ENCODE results near the gene PRSS16. TPM values are rescaled to one million over a fixed set of nuclear protein-coding genes. Genes with fewer than 3 reads are reported as not detected.

The PRSS16 gene
- 0.16 and 3.5 TPM in 2 replicates for total RNA-seq (2014; rRNA removed; shearing (Covaris generic))

DNA sequence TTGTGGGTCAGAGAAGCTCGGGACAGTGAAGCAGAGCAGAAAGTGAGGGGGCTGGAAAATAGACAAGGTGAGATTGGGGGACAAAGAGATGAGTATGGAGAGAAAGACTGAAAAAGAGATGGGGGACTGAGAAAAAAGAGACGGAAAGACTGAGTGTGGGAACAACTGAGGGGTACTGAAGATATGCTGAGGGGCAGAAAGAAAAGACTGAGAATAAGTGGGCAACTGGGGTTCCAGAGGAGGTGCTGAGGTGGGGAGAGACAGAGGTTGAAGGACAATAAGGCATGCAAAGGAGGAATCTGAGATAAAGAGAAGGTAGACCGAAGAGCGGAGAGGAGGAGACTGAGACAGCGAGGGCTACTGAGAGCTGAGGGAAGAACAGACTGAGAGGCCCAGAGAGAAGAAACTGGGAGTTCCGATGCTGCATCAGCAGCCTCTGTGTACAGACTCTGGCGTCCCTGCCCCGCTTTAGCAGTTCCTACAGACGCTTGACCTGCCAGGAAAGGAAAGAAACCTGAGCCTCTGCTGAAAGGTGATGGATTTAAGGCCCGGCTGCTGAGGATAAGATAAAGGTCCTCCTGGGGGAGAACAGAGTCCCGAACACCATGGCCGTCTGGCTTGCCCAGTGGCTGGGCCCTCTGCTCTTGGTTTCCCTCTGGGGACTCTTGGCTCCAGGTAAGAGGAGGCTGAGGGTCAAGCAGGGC lies at the start of gene PRSS16:
TSS of gene PRSS16 (plus strand) at position 569 of the 704 bp plus-strand sequence. CDS start at position 606, 37 bp downstream.

Other genes with a start within 250 kb of the PRSS16 start
- gene POM121L2, start 64.6 kb downstream of the PRSS16 start, total RNA-seq (2014; rRNA removed; shearing (Covaris generic)), result not detected in 2 replicates
- gene ZNF391, start 141.1 kb downstream of the PRSS16 start, total RNA-seq (2014; rRNA removed; shearing (Covaris generic)), result 1.2 and 3.7 TPM in 2 replicates
- 2.6 and 3.8 TPM in 2 replicates for gene ZNF184, start 225.4 kb downstream of the PRSS16 start, total RNA-seq (2014; rRNA removed; shearing (Covaris generic))

Data from A375 (cell line).